ENCODE measurements around the gene PLAC1.

PLAC1 gene

GRCh38 chrX:134692990-134693389 lies 34.7 kb upstream of the PLAC1 start:
- no peak for TF ChIP-seq CTCF (IDR thresholded peaks at IDR 0.05; ENCODE audit: low read depth, low read length)
- no peak overlapping the region for H3K4me3 ChIP-seq (ENCODE audit: low read depth, low read length)
- H3K4me1 ChIP-seq = no peaks in the 10 kb centered on the region
- no peak for DNase-seq
- H3K27me3 ChIP-seq = no peaks in the 10 kb centered on the region
- H3K9me3 ChIP-seq = no peaks in the 10 kb centered on the region
- H3K36me3 ChIP-seq = no peaks in the 10 kb centered on the region

DNA sequence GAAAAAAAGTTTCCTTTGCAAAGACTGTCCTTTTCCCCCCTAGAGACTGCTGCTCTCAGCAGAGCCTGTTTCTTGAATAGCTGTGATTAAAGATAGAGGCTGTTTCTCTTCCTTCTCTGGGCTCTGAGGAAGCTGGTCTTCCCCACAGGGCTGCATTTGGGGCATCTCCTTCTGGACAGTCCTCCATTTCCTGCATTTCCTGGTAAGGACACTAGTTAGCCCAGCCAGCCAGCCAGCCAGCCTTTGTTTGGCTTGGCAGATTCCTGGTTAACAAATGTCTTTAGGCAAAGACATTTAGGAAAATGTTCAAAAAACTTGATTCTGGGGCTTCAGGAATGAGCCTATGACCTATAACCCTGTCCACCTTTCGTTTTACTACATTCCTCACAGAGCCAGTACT lies 34.0 kb upstream of the PLAC1 start:
- Histone ChIP-seq H3K36me3 (no peaks in the 10 kb centered on the region), H3K4me1 (no peaks in the 10 kb centered on the region), H3K9me3 (no peaks in the 10 kb centered on the region), H3K4me3 (ENCODE audit: low read depth, low read length) (no peak overlapping the region), H3K27me3 (no peaks in the 10 kb centered on the region)
- TF ChIP-seq CTCF (IDR thresholded peaks at IDR 0.05; ENCODE audit: low read depth, low read length) = no peak
- DNase-seq = no peak

DNA sequence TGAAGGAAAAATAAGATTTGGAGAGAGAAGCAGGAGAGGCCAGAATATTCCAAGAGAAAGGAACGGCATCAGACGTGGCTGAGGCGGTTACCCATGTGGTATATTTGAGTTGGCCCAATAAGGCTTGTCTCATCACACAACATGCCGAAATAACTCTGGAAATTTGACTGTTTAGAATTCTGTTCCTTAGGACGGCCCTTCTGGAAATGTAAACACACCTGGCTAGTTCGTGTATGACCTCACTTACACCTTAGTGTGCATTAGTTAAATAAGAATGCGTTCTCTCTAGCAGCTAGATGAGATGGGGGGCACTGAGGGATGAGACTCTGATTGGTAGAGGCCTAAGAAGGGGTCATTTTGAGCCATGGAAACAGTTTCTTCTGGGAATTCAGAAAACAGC lies 33.2 kb upstream of the PLAC1 start:
- H3K4me3 ChIP-seq (ENCODE audit: low read depth, low read length) = no peak overlapping the region
- TF ChIP-seq CTCF (IDR thresholded peaks at IDR 0.05; ENCODE audit: low read depth, low read length) = no peak
- H3K9me3 ChIP-seq = no peaks in the 10 kb centered on the region
- no peaks in the 10 kb centered on the region for H3K4me1 ChIP-seq
- DNase-seq = no peak
- H3K27me3 ChIP-seq = no peaks in the 10 kb centered on the region
- H3K36me3 ChIP-seq = no peaks in the 10 kb centered on the region

DNA sequence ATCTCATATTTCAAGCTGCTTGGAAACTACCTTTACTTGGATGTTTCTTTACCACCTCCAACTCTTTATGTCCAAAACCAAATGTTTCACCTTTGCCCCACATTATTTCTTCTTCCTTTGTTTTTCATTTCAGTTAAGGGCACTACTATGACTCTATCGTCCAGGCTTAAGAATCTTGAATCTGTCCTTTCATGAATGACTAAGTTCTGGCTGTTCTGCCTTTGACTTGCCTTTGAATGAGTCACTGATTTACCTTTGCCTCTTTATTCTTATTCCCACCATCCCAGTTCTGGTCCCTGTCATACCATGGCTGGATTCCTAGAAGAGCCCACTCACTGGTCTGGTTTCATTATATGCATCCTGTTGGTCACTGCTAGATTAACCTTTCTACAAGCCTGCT lies 30.6 kb upstream of the PLAC1 start:
- H3K27me3 ChIP-seq = no peaks in the 10 kb centered on the region
- H3K4me1 ChIP-seq = no peaks in the 10 kb centered on the region
- no peaks in the 10 kb centered on the region for H3K9me3 ChIP-seq
- DNase-seq = no peak
- no peak for TF ChIP-seq CTCF (IDR thresholded peaks at IDR 0.05; ENCODE audit: low read depth, low read length)
- H3K36me3 ChIP-seq = no peaks in the 10 kb centered on the region
- H3K4me3 ChIP-seq (ENCODE audit: low read depth, low read length) = no peak overlapping the region

DNA sequence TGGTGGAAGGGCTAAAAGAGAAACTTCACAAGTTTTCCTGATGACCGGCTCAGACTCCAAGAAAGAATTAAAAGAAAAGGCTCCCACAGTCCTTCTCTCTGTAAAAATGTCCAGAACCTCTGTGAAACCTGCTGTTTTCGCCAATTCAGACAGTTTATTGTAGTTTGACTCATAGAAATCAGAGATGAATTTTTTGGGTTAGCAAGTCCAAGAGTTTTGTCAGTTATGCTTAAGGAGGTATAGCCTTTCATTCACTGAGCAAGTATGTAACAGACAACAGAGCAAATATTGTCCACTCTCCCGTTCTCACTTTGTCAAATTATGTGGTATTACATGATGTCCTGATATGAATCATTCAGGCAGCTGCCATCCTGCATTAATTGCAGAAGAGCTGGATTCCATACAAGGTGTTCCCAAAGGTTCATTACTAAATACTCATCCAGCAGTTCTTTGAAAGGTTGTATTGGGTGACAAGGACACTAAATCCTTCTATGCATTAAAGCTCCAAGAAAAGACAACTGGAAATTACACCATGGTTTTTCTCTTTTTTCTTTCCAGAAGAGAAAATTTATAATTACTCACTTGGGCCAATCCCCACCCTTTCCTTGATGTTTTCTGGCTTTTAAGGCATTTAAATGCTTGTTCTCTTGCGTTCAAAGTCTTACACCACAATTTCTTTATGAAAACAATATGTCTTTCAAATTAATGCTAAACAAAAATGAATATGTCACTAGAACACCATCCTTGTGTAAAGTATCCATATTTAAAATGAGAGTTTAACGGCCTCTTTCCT lies 30.0 kb upstream of the PLAC1 start:
- no peak for TF ChIP-seq CTCF (IDR thresholded peaks at IDR 0.05; ENCODE audit: low read depth, low read length)
- no peaks in the 10 kb centered on the region for H3K36me3 ChIP-seq
- no peaks in the 10 kb centered on the region for H3K27me3 ChIP-seq
- H3K4me1 ChIP-seq = no peaks in the 10 kb centered on the region
- DNase-seq = no peak
- no peaks in the 10 kb centered on the region for H3K9me3 ChIP-seq
- H3K4me3 ChIP-seq (ENCODE audit: low read depth, low read length) = no peak overlapping the region

DNA sequence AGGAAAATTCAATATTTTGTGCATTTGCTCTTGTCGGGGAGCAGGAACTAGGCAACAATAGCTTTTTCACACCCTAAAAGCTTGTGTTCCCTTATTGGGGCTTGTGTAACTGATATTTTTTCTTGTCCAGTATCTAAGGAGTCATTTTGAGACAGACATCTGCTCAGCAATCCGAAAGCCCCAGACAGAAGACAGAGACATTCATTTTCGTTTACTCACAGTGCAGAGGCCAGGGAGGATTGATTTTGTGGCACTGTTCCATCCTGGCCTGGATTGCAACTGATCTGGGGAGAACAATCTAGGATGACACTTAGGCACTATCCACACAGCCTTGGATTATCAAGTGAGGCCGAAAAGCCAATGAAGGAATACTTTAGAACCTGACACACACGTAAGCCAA lies 27.4 kb upstream of the PLAC1 start:
- H3K36me3 ChIP-seq = no peaks in the 10 kb centered on the region
- no peak for DNase-seq
- H3K27me3 ChIP-seq = no peaks in the 10 kb centered on the region
- no peaks in the 10 kb centered on the region for H3K4me1 ChIP-seq
- H3K9me3 ChIP-seq = no peaks in the 10 kb centered on the region
- TF ChIP-seq CTCF (IDR thresholded peaks at IDR 0.05; ENCODE audit: low read depth, low read length) = no peak
- H3K4me3 ChIP-seq (ENCODE audit: low read depth, low read length) = no peak overlapping the region
